ENCODE measurements around the gene HLF.

HLF gene

GRCh38 chr17:55274355-55275255 is 9.8 kb downstream of the HLF start:
- H2BK15ac ChIP-seq (ENCODE audit: low read depth, poor library complexity, severe bottlenecking), result no peak overlapping the region
- no peak overlapping the region for H2BK120ac ChIP-seq (ENCODE audit: low read depth, low read length)
- H2BK5ac ChIP-seq (ENCODE audit: low read depth, low read length, poor library complexity, severe bottlenecking), result no peak overlapping the region
- no peak overlapping the region for H3K23ac ChIP-seq (ENCODE audit: low read length in 2 of 2)
- no peak overlapping the region for H3K18ac ChIP-seq (ENCODE audit: low read depth in 1 of 2, low read length in 2 of 2)
- no peaks in the 10 kb centered on the region for H3K9me3 ChIP-seq (ENCODE audit: control insufficient read depth, low read length)
- H2AFZ ChIP-seq (ENCODE audit: low read depth, low read length), result no peak overlapping the region
- H3K4me2 ChIP-seq (ENCODE audit: low read length, poor library complexity, severe bottlenecking), result no peak overlapping the region
- no peak overlapping the region for H4K91ac ChIP-seq (ENCODE audit: low read length)
- peaks cover 0 to 4% of the 10 kb centered on the region in 2 experiments for H3K27me3 ChIP-seq (ENCODE audit: control insufficient read depth in 1 of 2, insufficient read depth in 1 of 2, low read length in 2 of 2)
- H4K8ac ChIP-seq (ENCODE audit: low read length), result no peak overlapping the region
- H3K4me3 ChIP-seq (ENCODE audit: insufficient read depth in 1 of 2, low read depth in 1 of 2, low read length in 2 of 2), result peak overlapping the region in 1 of 2 experiments; percentile 39
- H3K79me1 ChIP-seq (replicated peaks; ENCODE audit: low read length, poor library complexity, severe bottlenecking), result no peaks in the 10 kb centered on the region
- H3K36me3 ChIP-seq (ENCODE audit: control insufficient read depth in 1 of 2, insufficient read depth in 2 of 2, low read depth in 1 of 2, low read length in 2 of 2), result no peaks in the 10 kb centered on the region
- no peak overlapping the region for H3K27ac ChIP-seq (ENCODE audit: low read length, poor library complexity, severe bottlenecking)
- H3K4ac ChIP-seq (ENCODE audit: low read depth in 1 of 2, low read length in 2 of 2), result no peak overlapping the region
- no peak overlapping the region for H2BK12ac ChIP-seq (ENCODE audit: low read length in 2 of 2)
- DNase-seq, result no peak
- peak overlapping the region; percentile 18 for H3K9ac ChIP-seq (ENCODE audit: low read length)
- no peaks in the 10 kb centered on the region for H3K4me1 ChIP-seq (ENCODE audit: control insufficient read depth, insufficient read depth, low read depth, low read length)
- no peak overlapping the region for H2AK5ac ChIP-seq (ENCODE audit: low read length, severe bottlenecking)
- H3K14ac ChIP-seq (ENCODE audit: low read length in 2 of 2), result no peak overlapping the region
- 79% methylated on average over 5 of the region's 7 CpGs for WGBS

DNA sequence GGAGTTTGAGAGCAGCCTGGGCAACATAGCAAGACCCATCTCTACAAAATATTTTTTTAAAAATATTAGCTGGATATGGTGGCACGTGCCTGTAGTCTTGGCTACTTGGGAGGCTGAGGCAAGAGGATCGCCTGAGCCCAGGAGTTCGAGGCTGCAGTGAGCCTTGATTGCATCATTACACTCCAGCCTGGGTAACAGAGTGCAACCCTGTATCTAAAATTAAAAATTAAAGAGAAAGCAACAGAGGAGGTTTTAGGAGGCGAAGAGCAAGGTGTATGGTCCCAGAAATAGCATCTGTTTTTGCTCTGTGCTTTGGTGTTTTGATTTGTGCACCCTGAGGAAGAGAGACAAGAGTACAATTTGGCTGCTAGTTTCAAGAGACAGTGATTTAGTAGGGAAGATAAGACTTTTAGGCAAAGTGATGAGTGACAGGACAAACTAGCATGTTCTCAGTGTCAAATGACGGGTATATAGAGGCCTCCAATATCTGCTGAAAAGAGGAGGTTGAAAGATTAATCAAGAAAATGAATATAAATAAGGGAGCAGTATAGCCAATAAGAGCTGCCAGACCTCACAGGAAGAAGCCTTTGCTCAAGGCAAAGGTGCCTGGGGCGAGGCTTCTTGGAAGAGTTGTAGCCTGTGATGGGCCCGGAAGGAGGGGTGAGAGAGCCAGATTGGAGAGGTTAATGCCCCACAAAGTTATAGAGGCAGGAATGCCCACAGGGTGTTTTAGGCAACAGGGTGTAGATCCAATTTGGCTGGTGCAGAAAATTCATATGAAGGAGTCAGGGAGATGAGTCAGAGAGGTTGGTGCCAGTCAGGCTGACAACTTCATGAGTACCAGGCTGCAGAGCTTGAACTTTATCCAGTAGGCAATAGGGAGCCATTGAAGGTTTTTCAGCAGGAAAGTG is 11.4 kb downstream of the HLF start:
- H3K36me3 ChIP-seq (ENCODE audit: control insufficient read depth in 1 of 2, insufficient read depth in 2 of 2, low read depth in 1 of 2, low read length in 2 of 2), result no peaks in the 10 kb centered on the region
- no peaks in the 10 kb centered on the region for H3K79me1 ChIP-seq (replicated peaks; ENCODE audit: low read length, poor library complexity, severe bottlenecking)
- DNase-seq, result no peak
- H3K14ac ChIP-seq (ENCODE audit: low read length in 2 of 2), result no peak overlapping the region
- no peak overlapping the region for H4K8ac ChIP-seq (ENCODE audit: low read length)
- H2BK12ac ChIP-seq (ENCODE audit: low read length in 2 of 2), result no peak overlapping the region
- WGBS, result 70% methylated on average over 7 of the region's 7 CpGs
- H3K4ac ChIP-seq (ENCODE audit: low read depth in 1 of 2, low read length in 2 of 2), result no peak overlapping the region
- H3K27me3 ChIP-seq (ENCODE audit: control insufficient read depth in 1 of 2, insufficient read depth in 1 of 2, low read length in 2 of 2), result peaks cover 0 to 4% of the 10 kb centered on the region in 2 experiments
- no peaks in the 10 kb centered on the region for H3K4me1 ChIP-seq (ENCODE audit: control insufficient read depth, insufficient read depth, low read depth, low read length)
- no peak overlapping the region for H3K4me2 ChIP-seq (ENCODE audit: low read length, poor library complexity, severe bottlenecking)
- no peak overlapping the region for H2AFZ ChIP-seq (ENCODE audit: low read depth, low read length)
- H3K9me3 ChIP-seq (ENCODE audit: control insufficient read depth, low read length), result no peaks in the 10 kb centered on the region
- no peak overlapping the region for H3K4me3 ChIP-seq (ENCODE audit: insufficient read depth in 1 of 2, low read depth in 1 of 2, low read length in 2 of 2)
- no peak overlapping the region for H4K91ac ChIP-seq (ENCODE audit: low read length)
- no peak overlapping the region for H2AK5ac ChIP-seq (ENCODE audit: low read length, severe bottlenecking)
- no peak overlapping the region for H2BK5ac ChIP-seq (ENCODE audit: low read depth, low read length, poor library complexity, severe bottlenecking)
- H2BK15ac ChIP-seq (ENCODE audit: low read depth, poor library complexity, severe bottlenecking), result no peak overlapping the region
- H3K23ac ChIP-seq (ENCODE audit: low read length in 2 of 2), result no peak overlapping the region
- H2BK120ac ChIP-seq (ENCODE audit: low read depth, low read length), result no peak overlapping the region
- H3K27ac ChIP-seq (ENCODE audit: low read length, poor library complexity, severe bottlenecking), result no peak overlapping the region
- no peak overlapping the region for H3K9ac ChIP-seq (ENCODE audit: low read length)
- no peak overlapping the region for H3K18ac ChIP-seq (ENCODE audit: low read depth in 1 of 2, low read length in 2 of 2)

DNA sequence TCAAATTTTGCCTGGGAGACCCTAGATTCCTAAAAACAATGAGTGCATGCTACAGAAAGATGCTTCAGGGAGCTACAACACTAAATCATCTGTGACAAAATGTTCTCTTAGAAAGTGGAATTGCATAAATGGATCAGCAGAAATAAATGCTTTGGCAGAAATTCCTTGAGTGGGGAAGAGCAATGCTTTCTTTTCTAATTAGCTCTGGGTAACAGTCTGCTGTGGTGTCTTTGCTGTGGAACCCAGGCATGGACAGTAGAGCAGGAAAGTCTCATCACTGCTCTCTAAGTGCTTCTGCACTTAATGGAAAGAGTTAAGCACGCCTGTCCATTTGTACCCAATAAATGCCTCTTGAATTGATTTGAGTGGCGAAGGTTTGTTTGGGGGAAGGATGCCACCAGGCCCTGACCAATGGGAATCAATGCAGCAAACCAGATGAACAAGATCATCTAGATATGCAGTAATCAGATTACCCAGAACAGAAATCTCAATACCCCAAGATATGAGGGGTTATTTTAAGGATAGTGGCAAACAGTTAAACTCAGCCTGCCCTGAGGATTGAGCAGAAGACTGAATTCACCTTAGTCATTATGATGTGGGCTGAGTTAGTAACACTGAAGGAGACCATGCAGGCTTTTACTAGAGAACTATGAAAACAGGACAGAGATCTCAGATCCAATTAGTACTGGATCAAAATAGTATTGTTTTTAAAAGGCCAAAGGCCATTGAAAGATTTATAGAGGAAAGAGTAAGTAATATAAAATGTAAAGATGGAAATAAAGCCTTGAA is 13.6 kb downstream of the HLF start:
- no peak overlapping the region for H4K91ac ChIP-seq (ENCODE audit: low read length)
- DNase-seq, result no peak
- H2BK5ac ChIP-seq (ENCODE audit: low read depth, low read length, poor library complexity, severe bottlenecking), result no peak overlapping the region
- H3K9me3 ChIP-seq (ENCODE audit: control insufficient read depth, low read length), result no peaks in the 10 kb centered on the region
- H3K4me2 ChIP-seq (ENCODE audit: low read length, poor library complexity, severe bottlenecking), result no peak overlapping the region
- H2BK120ac ChIP-seq (ENCODE audit: low read depth, low read length), result no peak overlapping the region
- no peak overlapping the region for H2AFZ ChIP-seq (ENCODE audit: low read depth, low read length)
- H3K18ac ChIP-seq (ENCODE audit: low read depth in 1 of 2, low read length in 2 of 2), result no peak overlapping the region
- H2BK15ac ChIP-seq (ENCODE audit: low read depth, poor library complexity, severe bottlenecking), result no peak overlapping the region
- H4K8ac ChIP-seq (ENCODE audit: low read length), result no peak overlapping the region
- H3K27me3 ChIP-seq (ENCODE audit: control insufficient read depth in 1 of 2, insufficient read depth in 1 of 2, low read length in 2 of 2), result peaks cover 0 to 4% of the 10 kb centered on the region in 2 experiments
- no peak overlapping the region for H3K14ac ChIP-seq (ENCODE audit: low read length in 2 of 2)
- 72% methylated on average over 2 of the region's 2 CpGs for WGBS
- H3K79me1 ChIP-seq (replicated peaks; ENCODE audit: low read length, poor library complexity, severe bottlenecking), result no peaks in the 10 kb centered on the region
- no peak overlapping the region for H3K4ac ChIP-seq (ENCODE audit: low read depth in 1 of 2, low read length in 2 of 2)
- H3K23ac ChIP-seq (ENCODE audit: low read length in 2 of 2), result no peak overlapping the region
- no peak overlapping the region for H3K27ac ChIP-seq (ENCODE audit: low read length, poor library complexity, severe bottlenecking)
- H3K36me3 ChIP-seq (ENCODE audit: control insufficient read depth in 1 of 2, insufficient read depth in 2 of 2, low read depth in 1 of 2, low read length in 2 of 2), result no peaks in the 10 kb centered on the region
- H2BK12ac ChIP-seq (ENCODE audit: low read length in 2 of 2), result no peak overlapping the region
- no peaks in the 10 kb centered on the region for H3K4me1 ChIP-seq (ENCODE audit: control insufficient read depth, insufficient read depth, low read depth, low read length)
- H2AK5ac ChIP-seq (ENCODE audit: low read length, severe bottlenecking), result no peak overlapping the region
- H3K9ac ChIP-seq (ENCODE audit: low read length), result no peak overlapping the region
- no peak overlapping the region for H3K4me3 ChIP-seq (ENCODE audit: insufficient read depth in 1 of 2, low read depth in 1 of 2, low read length in 2 of 2)

Measured in mesenchymal stem cell (in vitro differentiated cells and primary cell).